GM23338 (cell line): ENCODE results near the gene PIK3R5. TPM values are rescaled to one million over a fixed set of nuclear protein-coding genes. Genes with fewer than 3 reads are reported as not detected.

Source experiments
- ATAC-seq: fragments of 200-7000 bp; cut with Tn5 transposase; 3 replicates; pipeline ENCODE4 v1.9.1; 2020
- DNase-seq: peaks from one replicate; pipeline ENCODE4 v3.0.0-alpha.2; 2015; ENCODE audit warnings: low spot score
- H2AFZ ChIP-seq: fragments of 200-600 bp; sonication (generic); 2 replicates; pipeline ENCODE4 v1.8.0; 2016; ENCODE audit warnings: antibody characterized with exemption, mild to moderate bottlenecking, moderate library complexity
- H3F3A ChIP-seq: fragments of 200-600 bp; sonication (generic); replicated peaks from 2 replicates; pipeline ENCODE4 v1.8.0; 2017; ENCODE audit warnings: antibody characterized with exemption, mixed run types, low read depth
- H3K27ac ChIP-seq: fragments of 200-600 bp; sonication (generic); 2 replicates; pipeline ENCODE4 v1.6.1; 2016; ENCODE audit warnings: low read depth
- H3K27me3 ChIP-seq: fragments of 200-600 bp; sonication (generic); 2 replicates; pipeline ENCODE4 v1.8.0; 2016; ENCODE audit warnings: mild to moderate bottlenecking, mixed run types, moderate library complexity; ENCODE audit not compliant: insufficient read depth
- H3K36me3 ChIP-seq: fragments of 200-600 bp; sonication (generic); 2 replicates; pipeline ENCODE4 v1.8.0; 2016; ENCODE audit warnings: mild to moderate bottlenecking; ENCODE audit not compliant: insufficient read depth
- H3K4me1 ChIP-seq: fragments of 200-600 bp; sonication (generic); 2 replicates; pipeline ENCODE4 v1.8.0; 2016; ENCODE audit warnings: mild to moderate bottlenecking, moderate library complexity; ENCODE audit not compliant: insufficient read depth
- H3K4me2 ChIP-seq: fragments of 200-600 bp; sonication (generic); 2 replicates; pipeline ENCODE4 v1.7.1; 2017; ENCODE audit warnings: mixed run types
- H3K4me3 ChIP-seq: fragments of 200-600 bp; sonication (generic); 2 replicates; pipeline ENCODE4 v1.6.1; 2016; ENCODE audit warnings: mixed run types
- H3K79me2 ChIP-seq: fragments of 200-600 bp; sonication (generic); replicated peaks from 2 replicates; pipeline ENCODE4 v1.8.0; 2017; ENCODE audit warnings: mild to moderate bottlenecking; ENCODE audit not compliant: insufficient read depth
- H3K9me2 ChIP-seq: fragments of 200-600 bp; sonication (generic); 2 replicates; pipeline ENCODE4 v1.8.0; 2017; ENCODE audit not compliant: insufficient read depth
- H4K20me1 ChIP-seq: fragments of 200-600 bp; sonication (generic); replicated peaks from 2 replicates; pipeline ENCODE4 v1.8.0; 2017; ENCODE audit warnings: mild to moderate bottlenecking; ENCODE audit not compliant: insufficient read depth
- H3K27ac Mint-ChIP-seq: 2 replicates; pipeline ENCODE4 v1.8.0; 2020; ENCODE audit warnings: inconsistent platforms, mild to moderate bottlenecking, moderate library complexity, mixed read lengths
- H3K27me3 Mint-ChIP-seq: 3 replicates; pipeline ENCODE4 v1.8.0; 2022; ENCODE audit warnings: low read depth, mild to moderate bottlenecking, moderate library complexity, mixed read lengths, inconsistent platforms; ENCODE audit not compliant: insufficient read depth, poor library complexity
- H3K36me3 Mint-ChIP-seq: 3 replicates; pipeline ENCODE4 v1.8.0; 2021; ENCODE audit warnings: low read depth, mild to moderate bottlenecking, inconsistent platforms, moderate library complexity, mixed read lengths
- H3K4me1 Mint-ChIP-seq: 3 replicates; pipeline ENCODE4 v1.8.0; 2020; ENCODE audit warnings: mild to moderate bottlenecking, inconsistent platforms, mixed read lengths
- H3K4me3 Mint-ChIP-seq: 3 replicates; pipeline ENCODE4 v1.8.0; 2021; ENCODE audit warnings: moderate library complexity, mild to moderate bottlenecking, inconsistent platforms, mixed read lengths
- H3K9me3 Mint-ChIP-seq: 3 replicates; pipeline ENCODE4 v1.8.0; 2020; ENCODE audit warnings: moderate library complexity, mild to moderate bottlenecking, inconsistent platforms, mixed read lengths
- EZH2 ChIP-seq: fragments of 200-600 bp; sonication (generic); IDR thresholded peaks from one replicate; pipeline ENCODE4 v1.8.0; 2017; ENCODE audit warnings: antibody characterized with exemption, mild to moderate bottlenecking, low read depth; ENCODE audit not compliant: unreplicated experiment
- EZH2phosphoT487 ChIP-seq: fragments of 200-600 bp; sonication (generic); IDR thresholded peaks from one replicate; pipeline ENCODE4 v1.8.1; 2018; ENCODE audit warnings: antibody characterized with exemption; ENCODE audit not compliant: unreplicated experiment
- NANOG ChIP-seq: IDR thresholded peaks from 2 replicates; pipeline ENCODE4 v1.6.1; 2016; ENCODE audit warnings: antibody characterized with exemption, borderline replicate concordance
- POLR2AphosphoS5 ChIP-seq: IDR thresholded peaks from 2 replicates; pipeline ENCODE4 v1.6.1; 2016; ENCODE audit warnings: antibody characterized with exemption, low read depth
- ZNF114 ChIP-seq: fragments of 250-450 bp; sonication (Bioruptor Pico); IDR thresholded peaks from 2 replicates; pipeline ENCODE4 v1.5.0; 2020; ENCODE audit warnings: mild to moderate bottlenecking, moderate library complexity
- polyA plus RNA-seq: library from polyadenylated mRNA; unstranded; fragments of >200 nt; fragmentation: Nextera tagmentation; extraction: Ambion mirVana; gene quantifications from 2 replicates; pipeline ENCODE4 v1.2.1, GENCODE V29; 2016
- total RNA-seq: library from RNA; depleted of rRNA; stranded (reverse); fragments of >200 nt; shearing (Covaris generic); gene quantifications from 2 replicates; pipeline ENCODE4 v1.2.3, GENCODE V29; 2014
- TF ChIP-seq, protein P1 (sequence below): fragments of 250-450 bp; sonication (Bioruptor Pico); IDR thresholded peaks from 2 replicates; pipeline ENCODE4 v1.5.0; 2020; ENCODE audit warnings: mild to moderate bottlenecking, moderate library complexity

The PIK3R5 gene
- total and polyA plus RNA-seq, 2 experiments from 2014 or later: 1.7 to 9.4 TPM

GRCh38 chr17:8925808-8926207 is 39.7 kb downstream of the PIK3R5 start (continued):
- TF ChIP-seq, protein P1, sequence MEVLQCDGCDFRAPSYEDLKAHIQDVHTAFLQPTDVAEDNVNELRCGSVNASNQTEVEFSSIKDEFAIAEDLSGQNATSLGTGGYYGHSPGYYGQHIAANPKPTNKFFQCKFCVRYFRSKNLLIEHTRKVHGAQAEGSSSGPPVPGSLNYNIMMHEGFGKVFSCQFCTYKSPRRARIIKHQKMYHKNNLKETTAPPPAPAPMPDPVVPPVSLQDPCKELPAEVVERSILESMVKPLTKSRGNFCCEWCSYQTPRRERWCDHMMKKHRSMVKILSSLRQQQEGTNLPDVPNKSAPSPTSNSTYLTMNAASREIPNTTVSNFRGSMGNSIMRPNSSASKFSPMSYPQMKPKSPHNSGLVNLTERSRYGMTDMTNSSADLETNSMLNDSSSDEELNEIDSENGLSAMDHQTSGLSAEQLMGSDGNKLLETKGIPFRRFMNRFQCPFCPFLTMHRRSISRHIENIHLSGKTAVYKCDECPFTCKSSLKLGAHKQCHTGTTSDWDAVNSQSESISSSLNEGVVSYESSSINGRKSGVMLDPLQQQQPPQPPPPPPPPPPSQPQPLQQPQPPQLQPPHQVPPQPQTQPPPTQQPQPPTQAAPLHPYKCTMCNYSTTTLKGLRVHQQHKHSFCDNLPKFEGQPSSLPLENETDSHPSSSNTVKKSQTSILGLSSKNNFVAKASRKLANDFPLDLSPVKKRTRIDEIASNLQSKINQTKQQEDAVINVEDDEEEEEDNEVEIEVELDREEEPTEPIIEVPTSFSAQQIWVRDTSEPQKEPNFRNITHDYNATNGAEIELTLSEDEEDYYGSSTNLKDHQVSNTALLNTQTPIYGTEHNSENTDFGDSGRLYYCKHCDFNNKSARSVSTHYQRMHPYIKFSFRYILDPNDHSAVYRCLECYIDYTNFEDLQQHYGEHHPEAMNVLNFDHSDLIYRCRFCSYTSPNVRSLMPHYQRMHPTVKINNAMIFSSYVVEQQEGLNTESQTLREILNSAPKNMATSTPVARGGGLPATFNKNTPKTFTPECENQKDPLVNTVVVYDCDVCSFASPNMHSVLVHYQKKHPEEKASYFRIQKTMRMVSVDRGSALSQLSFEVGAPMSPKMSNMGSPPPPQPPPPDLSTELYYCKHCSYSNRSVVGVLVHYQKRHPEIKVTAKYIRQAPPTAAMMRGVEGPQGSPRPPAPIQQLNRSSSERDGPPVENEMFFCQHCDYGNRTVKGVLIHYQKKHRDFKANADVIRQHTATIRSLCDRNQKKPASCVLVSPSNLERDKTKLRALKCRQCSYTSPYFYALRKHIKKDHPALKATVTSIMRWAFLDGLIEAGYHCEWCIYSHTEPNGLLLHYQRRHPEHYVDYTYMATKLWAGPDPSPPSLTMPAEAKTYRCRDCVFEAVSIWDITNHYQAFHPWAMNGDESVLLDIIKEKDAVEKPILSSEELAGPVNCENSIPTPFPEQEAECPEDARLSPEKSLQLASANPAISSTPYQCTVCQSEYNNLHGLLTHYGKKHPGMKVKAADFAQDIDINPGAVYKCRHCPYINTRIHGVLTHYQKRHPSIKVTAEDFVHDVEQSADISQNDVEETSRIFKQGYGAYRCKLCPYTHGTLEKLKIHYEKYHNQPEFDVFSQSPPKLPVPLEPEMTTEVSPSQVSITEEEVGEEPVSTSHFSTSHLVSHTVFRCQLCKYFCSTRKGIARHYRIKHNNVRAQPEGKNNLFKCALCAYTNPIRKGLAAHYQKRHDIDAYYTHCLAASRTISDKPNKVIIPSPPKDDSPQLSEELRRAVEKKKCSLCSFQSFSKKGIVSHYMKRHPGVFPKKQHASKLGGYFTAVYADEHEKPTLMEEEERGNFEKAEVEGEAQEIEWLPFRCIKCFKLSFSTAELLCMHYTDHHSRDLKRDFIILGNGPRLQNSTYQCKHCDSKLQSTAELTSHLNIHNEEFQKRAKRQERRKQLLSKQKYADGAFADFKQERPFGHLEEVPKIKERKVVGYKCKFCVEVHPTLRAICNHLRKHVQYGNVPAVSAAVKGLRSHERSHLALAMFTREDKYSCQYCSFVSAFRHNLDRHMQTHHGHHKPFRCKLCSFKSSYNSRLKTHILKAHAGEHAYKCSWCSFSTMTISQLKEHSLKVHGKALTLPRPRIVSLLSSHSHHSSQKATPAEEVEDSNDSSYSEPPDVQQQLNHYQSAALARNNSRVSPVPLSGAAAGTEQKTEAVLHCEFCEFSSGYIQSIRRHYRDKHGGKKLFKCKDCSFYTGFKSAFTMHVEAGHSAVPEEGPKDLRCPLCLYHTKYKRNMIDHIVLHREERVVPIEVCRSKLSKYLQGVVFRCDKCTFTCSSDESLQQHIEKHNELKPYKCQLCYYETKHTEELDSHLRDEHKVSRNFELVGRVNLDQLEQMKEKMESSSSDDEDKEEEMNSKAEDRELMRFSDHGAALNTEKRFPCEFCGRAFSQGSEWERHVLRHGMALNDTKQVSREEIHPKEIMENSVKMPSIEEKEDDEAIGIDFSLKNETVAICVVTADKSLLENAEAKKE (CRISPR knock-in tag): no peak
- TF ChIP-seq ZNF114 (no peak), EZH2 (no peak), EZH2phosphoT487 (no peak), POLR2AphosphoS5 (no peak)

GRCh38 chr17:8925141-8925540 is 40.4 kb downstream of the PIK3R5 start:
- ATAC-seq: no peak
- TF ChIP-seq POLR2AphosphoS5 (no peak), EZH2phosphoT487 (no peak), NANOG (no peak)
- TF ChIP-seq, protein P1 (CRISPR knock-in tag): no peak

More at GRCh38 chr17:8925141-8925540, 40.4 kb downstream of the PIK3R5 start:
- Mint-ChIP-seq H3K9me3 (peaks cover 29% of the 10 kb centered on the region), H3K36me3 (peaks cover 3% of the 10 kb centered on the region; the same call in 1 of the 3 replicates), H3K27me3 (no peaks in the 10 kb centered on the region), H3K4me3 (no peak overlapping the region), H3K27ac (no peak overlapping the region), H3K4me1 (no peaks in the 10 kb centered on the region)
- Histone ChIP-seq H4K20me1 (no peaks in the 10 kb centered on the region), H3K27me3 (no peaks in the 10 kb centered on the region), H3K79me2 (no peaks in the 10 kb centered on the region), H3K4me2 (no peak overlapping the region), H3K36me3 (no peaks in the 10 kb centered on the region), H2AFZ (no peak overlapping the region), H3K9me2 (no peaks in the 10 kb centered on the region; the same call in 1 of the 2 replicates), H3K4me3 (no peak overlapping the region), H3F3A (no peaks in the 10 kb centered on the region), H3K27ac (no peak overlapping the region), H3K4me1 (no peaks in the 10 kb centered on the region)
- DNase-seq: no peak
